Measurements from ENCODE around the gene NEK4.

GRCh38 chr3:52811452-52812011 lies 40.8 kb upstream of the NEK4 start:
- no peak for TF ChIP-seq CTCF (IDR thresholded peaks at IDR 0.05 in 4 of 5, conservative IDR thresholded peaks at IDR 0.05 in 1 of 5)
- no peak for TF ChIP-seq POLR2A (IDR thresholded peaks at IDR 0.05)
